ENCODE results near the gene COL15A1.

DNA sequence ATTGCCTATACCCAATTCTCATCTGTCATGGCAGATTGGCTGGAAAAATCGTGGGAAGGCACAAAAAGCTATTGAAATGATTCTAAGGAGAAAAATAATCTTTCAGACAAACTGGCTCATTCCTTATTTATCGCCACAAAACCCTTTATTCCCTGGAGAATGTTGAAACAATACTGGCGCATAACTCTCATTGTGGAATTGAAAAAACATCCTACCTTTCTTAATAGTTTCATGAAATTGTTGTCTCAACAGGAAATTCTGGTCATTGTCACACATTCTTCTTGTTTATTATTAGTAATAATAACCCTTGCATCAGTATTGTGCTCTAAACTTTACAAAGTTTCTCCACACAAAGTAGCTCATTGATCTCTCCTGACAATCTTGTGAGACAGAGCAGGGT, 48.9 kb upstream of the COL15A1 start:
- TF ChIP-seq POLR2A (IDR thresholded peaks at IDR 0.05) (no peak), CTCF (IDR thresholded peaks at IDR 0.05) (no peak)

Measured in transverse colon (tissue), 3 donors.